ENCODE results near the gene C12orf57.
"Not testable (repeated sequence)": the region's sequence is repeated elsewhere in the genome, so short reads cannot be mapped to it uniquely, and the experiment has no call there.

The C12orf57 gene, protein sequence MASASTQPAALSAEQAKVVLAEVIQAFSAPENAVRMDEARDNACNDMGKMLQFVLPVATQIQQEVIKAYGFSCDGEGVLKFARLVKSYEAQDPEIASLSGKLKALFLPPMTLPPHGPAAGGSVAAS

DNA sequence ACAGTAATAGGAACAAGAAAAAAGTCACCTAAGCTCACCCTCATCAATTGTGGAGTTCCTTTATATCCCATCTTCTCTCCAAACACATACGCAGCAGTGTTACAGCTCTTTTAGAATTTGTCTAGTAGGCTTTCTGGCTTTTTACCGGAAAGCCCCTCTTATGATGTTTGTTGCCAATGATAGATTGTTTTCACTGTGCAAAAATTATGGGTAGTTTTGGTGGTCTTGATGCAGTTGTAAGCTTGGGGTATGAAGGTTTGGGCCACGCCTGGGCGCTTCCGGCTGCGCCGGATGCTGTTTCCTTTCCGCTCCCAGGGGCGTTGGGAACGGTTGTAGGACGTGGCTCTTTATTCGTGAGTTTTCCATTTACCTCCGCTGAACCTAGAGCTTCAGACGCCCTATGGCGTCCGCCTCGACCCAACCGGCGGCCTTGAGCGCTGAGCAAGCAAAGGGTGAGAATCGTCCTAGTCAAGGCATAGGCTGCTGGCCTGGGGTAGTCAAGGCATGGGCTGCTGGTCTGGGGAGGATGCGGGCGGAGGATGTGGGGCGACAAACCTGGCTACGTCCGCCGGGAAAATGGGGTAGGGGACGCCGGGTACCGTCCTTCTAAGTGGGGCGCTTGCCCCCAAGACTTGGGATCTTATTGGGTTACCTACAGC, at the start of gene C12orf57, which contains the start of gene RNU7-1:
Gene C12orf57, plus strand, starts transcription at position 301 of the 659 bp plus-strand sequence. Its CDS starts 100 bp downstream, at position 401.
Gene RNU7-1, plus strand, starts transcription at position 95 of the 659 bp plus-strand sequence.
- peak within 1 kb of the TSS; percentile 88 for H3K27ac ChIP-seq
- DNase-seq (ENCODE audit: low read depth, low spot score), result peak; percentile 84

DNA sequence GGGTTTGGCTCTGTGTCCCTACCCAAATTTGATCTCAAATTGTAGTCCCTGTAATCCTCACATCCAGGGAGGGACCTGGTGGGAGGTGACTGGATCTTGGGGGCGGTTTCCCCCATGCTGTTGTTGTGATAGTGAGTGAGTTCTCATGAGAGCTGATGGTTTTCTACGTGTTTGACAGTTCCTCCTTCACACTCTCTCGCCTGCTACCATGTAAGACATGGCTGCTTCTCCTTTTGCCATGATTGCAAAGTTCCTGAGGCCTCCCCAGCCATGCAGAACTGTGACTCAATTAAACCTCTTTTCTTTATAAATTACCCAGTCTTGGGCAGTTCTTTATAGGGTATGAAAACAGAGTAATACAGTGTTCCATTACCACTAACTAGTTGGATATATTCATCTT, 49.5 kb upstream of the C12orf57 start:
- H3K27ac ChIP-seq, result no peak overlapping the region
- no peak for DNase-seq (ENCODE audit: low read depth, low spot score)

- DNase-seq (ENCODE audit: low read depth, low spot score), result no peak
- no peak overlapping the region for H3K27ac ChIP-seq
Observed at GRCh38 chr12:6896846-6897435, 46.9 kb upstream of the C12orf57 start.

- no peak for DNase-seq (ENCODE audit: low read depth, low spot score)
- H3K27ac ChIP-seq, result no peak overlapping the region
Observed at GRCh38 chr12:6899427-6899826, 44.4 kb upstream of the C12orf57 start.

DNA sequence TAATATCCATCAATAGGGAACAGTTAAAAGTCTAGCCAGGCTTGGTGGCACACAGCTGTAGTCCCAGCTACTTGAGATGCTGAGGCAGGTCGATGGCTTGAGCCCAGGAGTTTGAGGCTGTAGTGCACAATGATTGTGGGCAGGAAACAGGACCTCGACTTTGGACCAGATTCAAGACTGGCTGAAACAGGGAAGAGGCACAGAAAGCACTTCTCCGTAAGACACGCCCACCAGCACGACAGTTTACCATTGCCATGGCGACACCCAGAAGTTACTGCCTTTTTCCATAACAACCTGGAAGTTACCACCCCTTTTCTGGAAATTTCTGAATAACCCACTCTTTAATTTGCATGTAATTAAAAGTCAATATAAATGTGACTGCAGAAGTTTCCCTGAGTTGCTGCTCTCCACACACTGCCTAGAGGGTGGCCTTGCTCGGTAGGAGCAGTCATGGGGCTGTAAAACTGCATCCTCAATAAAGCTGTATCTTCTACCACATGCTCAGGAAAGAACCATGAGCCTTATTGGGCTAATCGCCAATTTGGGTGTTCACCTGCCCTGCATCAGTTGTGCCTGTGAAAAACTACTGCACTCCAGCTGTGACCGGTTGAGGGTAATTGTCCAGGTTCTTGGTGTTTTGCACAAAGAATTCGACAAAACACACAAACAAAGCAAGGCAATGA, 43.8 kb upstream of the C12orf57 start:
- H3K27ac ChIP-seq, result no peak overlapping the region
- DNase-seq (ENCODE audit: low read depth, low spot score), result no peak

DNA sequence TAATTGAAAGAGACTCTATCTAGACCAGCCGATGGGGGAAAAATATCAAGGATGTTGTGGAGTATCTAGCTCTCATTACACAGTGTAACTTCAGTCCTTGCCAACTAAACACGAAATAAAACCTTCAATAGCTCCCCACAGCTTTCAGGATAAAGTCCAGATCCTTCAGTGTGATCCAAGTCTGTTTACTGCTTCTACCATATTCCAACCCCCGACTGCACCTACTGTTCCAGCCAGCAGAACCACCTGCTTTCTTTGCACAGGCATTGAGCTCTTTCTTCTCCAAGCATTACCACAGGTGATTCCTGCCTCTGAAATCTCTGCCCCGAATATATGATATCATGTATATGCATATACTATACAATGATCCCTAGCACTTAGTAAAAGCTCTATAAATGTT, 41.4 kb upstream of the C12orf57 start:
- H3K27ac ChIP-seq, result no peak overlapping the region
- no peak for DNase-seq (ENCODE audit: low read depth, low spot score)

DNA sequence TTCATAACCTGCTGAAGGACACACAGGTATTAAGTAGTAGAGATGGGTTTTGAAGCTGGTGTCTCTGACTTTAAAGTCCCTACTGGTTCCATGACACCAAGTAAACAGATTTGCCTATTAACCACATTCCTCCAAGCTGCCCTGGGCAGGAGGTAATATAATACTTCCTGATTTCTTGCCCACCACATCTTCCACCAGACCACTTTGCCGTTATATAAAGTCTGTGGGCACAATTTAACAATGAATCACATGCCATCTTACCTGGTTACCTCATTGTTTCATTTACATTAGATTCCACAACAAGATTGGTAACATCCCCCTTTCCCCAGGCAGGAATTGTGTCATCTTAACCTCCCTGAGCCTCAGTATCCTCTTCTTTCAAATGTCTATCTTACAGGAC, 40.1 kb upstream of the C12orf57 start:
- no peak for DNase-seq (ENCODE audit: low read depth, low spot score)
- H3K27ac ChIP-seq, result no peak overlapping the region

DNA sequence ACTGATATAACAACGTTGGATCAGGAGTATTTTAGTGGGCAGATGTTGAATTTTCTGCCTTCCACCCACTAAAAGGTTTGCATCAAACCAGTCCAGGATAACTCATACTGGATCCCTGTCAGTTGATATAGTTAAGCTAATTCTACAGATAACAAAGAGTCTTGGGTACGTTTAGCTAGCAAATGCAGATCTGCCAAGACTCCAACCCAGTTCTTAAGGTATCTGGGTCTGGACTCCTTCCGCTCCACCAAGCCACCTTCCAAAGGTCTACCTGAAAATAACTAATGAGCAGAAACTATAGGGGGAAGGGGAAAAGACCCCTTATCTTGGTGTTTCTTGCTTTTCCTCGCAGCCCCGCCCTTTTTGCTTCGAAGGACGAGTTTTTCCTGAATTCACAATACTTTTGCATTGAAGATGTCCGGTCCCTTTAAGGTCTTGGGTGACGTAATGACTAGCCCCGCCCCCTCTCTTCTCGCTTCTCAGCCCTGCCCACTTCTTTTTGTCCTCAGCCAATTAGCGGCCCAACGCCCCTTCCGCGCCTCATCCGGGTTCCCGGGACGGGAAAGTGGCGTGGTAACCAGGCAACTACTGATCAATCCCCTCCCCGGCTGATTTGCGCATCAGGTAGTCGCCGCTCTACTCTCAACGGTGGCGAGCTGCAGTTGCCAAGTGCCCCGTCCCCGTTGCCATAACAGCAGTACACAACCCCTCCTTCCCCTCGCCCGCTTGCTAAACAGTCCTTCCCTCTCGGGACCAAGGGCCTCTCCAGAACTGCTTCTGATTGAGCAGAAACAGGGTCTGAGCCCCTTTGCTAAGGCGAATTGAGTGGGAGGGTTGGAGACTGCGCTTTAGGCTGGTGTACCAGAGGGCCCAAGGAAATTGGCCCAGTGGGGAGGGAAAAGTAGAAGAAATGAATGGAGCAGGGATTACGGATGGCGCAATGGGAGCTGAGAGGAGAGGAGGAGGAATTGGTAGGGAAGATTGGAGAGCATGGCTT, 39.2 kb upstream of the C12orf57 start, which contains the start of gene LRRC23:
Gene LRRC23, plus strand, starts transcription at position 543 of the 997 bp plus-strand sequence. CDS start 812 bp downstream, outside the sequence.
- DNase-seq (ENCODE audit: low read depth, low spot score), result peak; percentile 66
- H3K27ac ChIP-seq, result peak within 1 kb of the TSS; percentile 7

DNA sequence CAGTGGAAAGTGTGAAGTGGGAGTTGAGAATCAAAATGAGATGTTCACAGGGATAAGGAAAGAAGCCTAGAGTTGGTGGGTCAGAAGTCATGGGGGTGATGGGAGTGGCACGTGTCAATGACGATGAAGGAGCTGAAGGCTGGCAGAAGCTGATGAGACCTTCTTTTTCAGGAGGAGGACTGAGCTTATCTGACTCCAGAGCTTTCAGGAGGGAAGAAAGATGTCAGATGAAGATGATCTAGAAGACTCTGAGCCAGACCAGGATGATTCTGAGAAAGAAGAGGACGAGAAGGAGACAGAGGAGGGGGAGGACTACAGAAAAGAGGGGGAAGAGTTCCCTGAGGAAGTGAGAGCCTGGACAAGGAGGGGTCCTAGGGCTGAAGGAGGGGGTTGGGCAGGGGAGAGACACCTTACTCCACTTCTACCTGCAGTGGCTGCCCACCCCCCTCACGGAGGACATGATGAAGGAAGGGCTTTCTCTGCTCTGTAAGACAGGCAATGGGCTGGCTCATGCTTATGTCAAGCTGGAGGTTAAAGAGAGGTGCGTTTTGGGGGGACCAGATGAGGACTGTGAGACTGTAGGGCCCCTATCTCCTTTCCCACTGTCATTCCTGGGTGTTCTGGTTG, 38.3 kb upstream of the C12orf57 start:
- no peak overlapping the region for H3K27ac ChIP-seq
- DNase-seq (ENCODE audit: low read depth, low spot score), result no peak

GRCh38 chr12:6908141-6908540, 35.7 kb upstream of the C12orf57 start:
- not testable (repeated sequence) for DNase-seq (ENCODE audit: low read depth, low spot score); H3K27ac ChIP-seq

- H3K27ac ChIP-seq, result no peak overlapping the region
- no peak for DNase-seq (ENCODE audit: low read depth, low spot score)
Observed at GRCh38 chr12:6909421-6910145, 34.2 kb upstream of the C12orf57 start.

- H3K27ac ChIP-seq, result no peak overlapping the region
- no peak for DNase-seq (ENCODE audit: low read depth, low spot score)
Observed at GRCh38 chr12:6912164-6912935, 31.5 kb upstream of the C12orf57 start.

DNA sequence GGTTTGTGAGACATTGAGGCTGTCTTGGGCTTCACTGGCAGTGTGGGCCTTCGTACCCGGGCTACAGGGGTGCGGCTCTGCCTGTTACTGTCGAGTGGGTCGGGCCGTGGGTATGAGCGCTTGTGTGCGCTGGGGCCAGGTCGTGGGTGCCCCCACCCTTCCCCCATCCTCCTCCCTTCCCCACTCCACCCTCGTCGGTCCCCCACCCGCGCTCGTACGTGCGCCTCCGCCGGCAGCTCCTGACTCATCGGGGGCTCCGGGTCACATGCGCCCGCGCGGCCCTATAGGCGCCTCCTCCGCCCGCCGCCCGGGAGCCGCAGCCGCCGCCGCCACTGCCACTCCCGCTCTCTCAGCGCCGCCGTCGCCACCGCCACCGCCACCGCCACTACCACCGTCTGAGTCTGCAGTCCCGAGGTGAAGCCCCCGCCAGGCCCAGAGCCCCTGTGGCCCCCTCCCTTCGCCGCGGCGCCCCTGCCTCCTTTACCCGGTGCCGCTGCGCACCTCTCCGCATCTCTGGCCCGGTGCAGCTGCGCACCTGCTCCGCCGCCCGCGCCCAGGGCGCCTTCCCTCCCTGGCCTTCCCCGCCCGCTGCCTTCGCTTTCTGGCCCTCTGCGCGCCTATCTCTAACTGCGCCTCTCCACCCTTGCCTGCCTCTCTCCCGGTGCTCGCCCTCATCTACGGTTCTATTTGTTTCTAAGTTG, 29.4 kb upstream of the C12orf57 start, which contains the start of gene ENO2:
Gene ENO2, plus strand, starts transcription at position 335 of the 701 bp plus-strand sequence. CDS start 1,253 bp downstream, outside the sequence.
- H3K27ac ChIP-seq, result no peak within 1 kb of the TSS
- DNase-seq (ENCODE audit: low read depth, low spot score), result no peak

DNA sequence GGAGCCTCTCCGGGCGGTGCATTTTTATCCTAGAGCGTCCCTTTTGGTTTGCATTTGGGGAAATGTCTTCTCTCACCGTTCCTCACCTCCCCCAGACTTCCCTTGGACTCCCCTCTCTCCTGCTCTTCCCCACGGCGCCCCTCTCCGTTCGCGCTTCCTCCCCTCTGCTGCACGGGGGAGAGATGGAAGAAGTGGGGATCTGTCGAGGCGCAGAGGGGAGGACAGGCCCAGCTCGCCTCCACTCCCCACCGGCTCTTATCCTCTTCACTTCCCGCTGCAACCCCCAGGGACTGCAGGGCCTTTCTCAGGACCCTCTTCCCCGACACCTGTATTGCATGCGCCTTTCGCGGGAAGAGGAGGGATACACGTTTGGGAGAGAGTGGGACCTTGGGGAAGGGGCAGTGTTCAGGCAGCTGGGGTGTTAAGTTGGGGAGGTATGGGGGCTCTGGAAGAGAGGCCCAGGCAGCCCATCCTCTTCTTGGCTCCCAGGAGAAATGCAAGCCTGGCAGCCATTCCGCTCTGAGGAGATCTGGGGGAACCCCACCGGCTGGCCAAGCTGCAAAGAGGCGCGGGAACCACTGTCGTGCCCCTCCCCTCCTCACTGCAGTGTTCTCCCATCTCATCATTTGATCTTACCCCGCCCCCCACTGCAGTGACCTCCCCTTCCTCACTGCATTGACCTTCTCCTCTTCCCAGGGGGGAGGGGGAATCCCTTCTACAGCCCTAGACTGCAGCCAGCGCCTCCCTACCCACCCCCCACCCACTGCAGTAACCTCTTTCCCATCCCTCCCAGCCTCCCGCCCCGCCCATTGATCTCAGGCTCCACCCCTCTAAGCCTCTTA, 28.7 kb upstream of the C12orf57 start:
- no peak for DNase-seq (ENCODE audit: low read depth, low spot score)
- H3K27ac ChIP-seq, result no peak overlapping the region

- no peak for DNase-seq (ENCODE audit: low read depth, low spot score)
- H3K27ac ChIP-seq, result no peak overlapping the region
Observed at GRCh38 chr12:6915789-6916285, 28.0 kb upstream of the C12orf57 start.
